Activated T-helper 1 cell treated with anti-CD3 and anti-CD28 coated beads, Interleukin-2, amount 50 U/mL, for 16 hours (primary cell): ENCODE results near the gene SRPX.

ENCODE experiments used
- DNase-seq, 2 donors: peaks; one replicate each; pipeline ENCODE4 v3.0.0-alpha.2; 2020; ENCODE audit warnings: low read depth in 1 of 2, low spot score in 1 of 2

Gene SRPX

DNA sequence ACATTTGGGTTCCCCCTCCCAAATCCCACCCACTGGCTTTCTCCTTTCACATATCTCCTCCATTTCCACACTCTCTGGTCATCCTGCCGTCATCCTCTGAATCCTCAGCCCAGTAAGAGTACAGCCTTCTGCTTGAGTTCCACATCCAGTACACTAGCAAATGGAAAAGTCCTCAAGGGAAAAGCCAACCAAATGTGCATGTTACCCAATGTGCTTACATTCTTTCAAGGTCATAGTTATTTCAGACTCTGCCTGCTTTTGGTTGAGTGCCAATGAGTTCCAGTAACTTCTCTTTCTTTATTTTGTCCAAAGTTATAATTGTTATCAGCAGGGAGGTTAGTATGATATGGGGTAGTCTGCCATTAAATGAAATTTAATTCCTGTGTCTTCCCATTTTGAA, 78.1 kb downstream of the SRPX start:
- DNase-seq = no peak

DNA sequence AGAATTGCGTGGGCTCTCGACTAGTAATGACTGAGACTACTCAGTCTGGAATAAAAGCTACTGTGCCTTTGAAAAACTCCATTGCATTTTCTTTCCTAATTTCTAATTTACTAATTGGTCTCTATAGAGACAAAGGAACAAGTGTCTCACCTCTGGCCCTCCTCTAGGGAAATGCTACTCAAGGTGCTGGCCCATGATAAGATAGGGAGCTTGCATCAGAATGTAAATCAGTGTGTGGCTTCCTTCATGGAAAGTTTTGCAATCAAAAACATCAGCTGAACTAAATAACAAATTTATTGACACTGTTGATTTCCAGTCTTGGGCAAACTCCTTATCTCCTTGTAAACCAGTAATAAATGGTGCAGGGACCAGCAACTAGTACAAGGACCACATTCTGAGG, 81.8 kb downstream of the SRPX start:
- DNase-seq = no peak

DNA sequence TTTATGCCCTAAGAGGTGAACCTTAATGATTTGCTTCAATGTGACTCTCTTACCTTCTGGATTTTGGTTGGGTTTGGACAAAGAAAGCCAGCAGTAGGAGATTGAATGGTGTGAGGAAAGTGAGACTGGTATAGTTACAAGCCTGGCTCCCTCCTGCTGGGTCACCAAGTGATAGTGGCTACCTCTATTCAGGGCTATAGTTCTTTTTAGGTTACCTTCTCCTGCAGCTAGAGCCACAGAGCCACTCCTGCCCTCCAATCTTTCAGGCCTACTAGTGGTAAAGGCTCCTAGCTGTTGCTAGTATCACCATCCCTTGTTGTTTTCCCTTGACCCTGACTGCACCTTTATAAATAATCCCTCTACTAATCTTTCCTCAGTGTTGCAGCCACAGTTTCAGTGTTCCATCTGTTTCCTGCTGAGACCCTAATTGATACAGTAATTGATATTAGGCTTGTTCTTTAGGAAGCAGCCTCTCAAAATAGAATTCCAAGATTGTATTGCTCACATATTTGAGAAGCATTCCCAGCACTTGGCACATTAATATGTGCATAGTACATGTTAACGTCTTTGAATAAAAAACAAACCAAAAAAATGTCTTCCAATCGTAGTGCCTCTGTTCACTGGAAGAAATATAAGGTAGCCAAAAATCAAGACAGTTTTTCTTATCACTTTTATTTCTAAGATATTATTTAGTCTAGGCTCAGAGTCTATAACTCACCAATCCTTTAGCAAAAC, 82.3 kb downstream of the SRPX start:
- DNase-seq = no peak

DNA sequence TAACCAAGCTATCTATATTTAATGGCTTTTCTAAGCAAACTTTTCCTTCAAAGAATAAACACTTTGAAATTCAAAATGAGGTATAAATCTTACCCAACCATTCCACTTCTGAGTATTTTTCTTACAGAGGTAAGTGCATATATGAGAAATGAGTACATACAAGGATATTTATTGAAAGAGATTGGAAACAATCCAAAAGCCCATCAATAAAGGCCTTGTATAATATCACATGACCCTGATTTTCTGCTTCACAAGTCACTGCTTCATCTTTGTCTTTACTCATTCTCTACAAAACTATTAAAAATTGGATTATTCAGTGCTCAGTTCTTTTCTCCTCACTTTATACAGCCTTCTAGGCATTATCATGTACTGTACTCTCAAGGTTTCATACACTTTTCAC, 91.3 kb downstream of the SRPX start:
- DNase-seq = no peak

DNA sequence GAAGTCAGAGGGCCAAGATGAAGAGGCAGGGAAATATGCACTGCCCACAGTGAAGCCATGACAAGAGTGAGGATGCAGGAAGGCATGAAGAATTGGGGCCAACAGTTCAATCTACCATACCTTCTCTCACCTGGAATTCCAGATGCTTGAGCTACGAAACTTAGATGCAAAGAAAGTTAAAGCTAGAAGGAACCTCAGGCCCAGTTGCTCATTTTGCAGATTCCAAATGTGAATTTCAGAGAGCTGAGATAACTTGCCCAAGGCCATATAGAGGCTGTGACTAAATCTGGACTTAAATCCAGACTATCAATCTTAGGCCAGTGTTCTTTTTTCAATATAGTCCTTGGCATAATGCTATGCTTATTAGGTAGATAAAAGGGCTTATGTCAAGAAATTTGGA, 92.7 kb downstream of the SRPX start:
- no peak for DNase-seq

DNA sequence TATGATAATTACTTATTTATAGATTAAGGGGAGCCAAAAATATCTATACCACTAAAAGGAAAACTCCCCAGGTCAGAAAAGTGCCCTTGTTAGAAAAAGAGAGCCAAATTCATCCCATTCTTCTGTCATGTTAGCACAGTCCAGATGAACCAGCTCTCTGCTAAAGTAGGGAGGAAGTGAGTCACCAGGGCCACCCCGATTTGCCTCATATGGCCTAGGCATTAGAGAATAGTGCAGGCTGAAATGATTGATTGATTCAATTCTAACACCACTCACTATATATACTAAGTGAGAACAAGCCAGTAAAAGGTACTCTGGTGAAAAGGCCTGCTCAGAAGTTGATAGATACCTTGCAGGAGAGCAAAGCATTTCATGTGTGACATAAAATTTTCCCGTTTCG, 94.5 kb downstream of the SRPX start:
- DNase-seq = no peak

DNA sequence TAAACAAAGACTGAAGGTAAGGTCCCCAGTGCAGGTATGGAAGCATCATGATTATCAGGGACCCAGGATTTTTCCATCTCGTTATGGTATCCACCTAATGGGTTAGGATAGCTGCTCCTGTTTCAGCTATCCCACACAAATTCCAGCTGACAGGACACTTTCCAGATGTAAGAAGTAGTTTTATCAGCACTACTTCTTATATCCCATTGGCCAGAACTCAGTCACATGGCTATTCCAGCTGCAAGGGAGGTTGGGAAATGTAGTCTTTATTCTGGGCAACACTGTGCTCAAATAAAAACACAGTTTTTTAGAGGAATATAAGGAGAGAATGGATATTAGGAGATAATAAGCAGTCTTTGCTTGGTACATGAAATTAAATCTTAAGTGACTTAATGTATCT, 96.7 kb downstream of the SRPX start:
- DNase-seq = no peak

DNA sequence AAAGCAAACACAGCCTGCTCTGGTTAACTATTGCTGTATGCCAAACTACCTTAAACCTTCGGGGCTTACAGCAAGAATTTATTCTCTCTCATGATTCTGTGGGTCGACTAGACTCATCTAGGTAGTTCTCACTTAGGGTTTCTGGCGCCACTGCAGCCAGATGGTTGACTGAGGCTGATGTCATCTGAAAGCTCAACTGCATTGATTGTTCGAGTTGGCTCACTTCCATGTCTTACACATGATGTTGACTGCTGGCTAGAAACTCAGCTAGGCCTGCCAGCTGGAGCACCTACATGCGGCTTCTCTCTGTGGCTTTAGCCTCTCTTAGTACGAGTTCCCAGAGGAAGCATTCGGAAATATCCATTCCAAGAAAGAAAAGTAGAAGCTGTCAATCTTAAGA, 103.2 kb downstream of the SRPX start:
- no peak for DNase-seq

DNA sequence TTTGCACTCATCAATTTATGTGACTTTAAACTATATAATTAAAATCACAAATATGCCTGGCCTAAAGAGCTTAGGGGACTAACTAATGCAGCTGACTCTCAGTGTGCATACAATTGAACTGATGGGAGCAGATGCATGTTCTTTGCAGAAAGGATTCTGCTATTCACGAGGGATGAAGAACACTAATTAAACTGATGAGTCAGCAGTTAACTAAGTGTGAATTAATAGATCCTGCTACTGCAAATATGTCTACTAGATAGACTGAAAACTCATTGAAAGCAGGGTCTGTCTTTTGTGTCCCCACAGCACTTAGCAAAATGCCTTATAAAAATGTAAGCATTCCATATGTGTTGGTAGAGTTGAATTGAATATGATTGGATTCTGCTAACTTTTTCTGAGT, 104.0 kb downstream of the SRPX start:
- no peak for DNase-seq

DNA sequence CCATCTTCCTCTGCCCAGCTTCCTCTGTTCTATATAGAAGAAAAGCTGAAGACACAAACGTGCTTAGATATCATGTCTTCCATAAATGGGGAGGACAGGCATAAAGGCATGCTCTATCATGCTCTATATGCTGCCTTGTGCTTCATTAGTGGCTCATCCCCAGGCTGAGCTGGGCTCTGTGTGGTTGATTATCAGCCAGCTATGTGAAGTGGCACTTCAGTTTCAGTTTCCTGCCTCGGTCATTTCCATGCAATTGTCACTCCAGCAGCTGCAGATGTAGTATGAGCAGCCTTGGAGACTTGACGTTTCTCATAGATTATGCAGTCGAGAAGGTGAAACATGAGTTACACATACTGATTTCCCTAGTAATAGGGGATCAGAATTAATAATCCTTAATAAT, 108.1 kb downstream of the SRPX start:
- DNase-seq = no peak

DNA sequence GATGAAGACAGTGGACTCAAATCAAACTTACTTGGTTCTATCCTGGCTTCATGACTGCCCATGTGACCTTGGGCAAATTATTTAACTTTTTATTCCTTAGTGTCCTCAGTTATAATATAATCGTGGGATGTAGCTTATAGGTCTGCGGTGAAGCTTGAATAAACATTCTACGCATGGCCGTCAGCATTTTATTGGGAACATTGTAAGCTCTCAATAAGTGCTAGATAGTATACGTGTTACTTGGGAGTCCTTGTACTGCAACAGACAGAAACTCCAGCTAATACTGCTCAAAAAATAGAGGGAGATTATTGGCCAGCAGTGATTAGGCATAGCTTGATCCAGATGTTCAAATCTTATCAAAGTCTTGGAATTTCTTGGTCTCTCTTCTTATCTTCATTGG, 109.5 kb downstream of the SRPX start:
- no peak for DNase-seq

DNA sequence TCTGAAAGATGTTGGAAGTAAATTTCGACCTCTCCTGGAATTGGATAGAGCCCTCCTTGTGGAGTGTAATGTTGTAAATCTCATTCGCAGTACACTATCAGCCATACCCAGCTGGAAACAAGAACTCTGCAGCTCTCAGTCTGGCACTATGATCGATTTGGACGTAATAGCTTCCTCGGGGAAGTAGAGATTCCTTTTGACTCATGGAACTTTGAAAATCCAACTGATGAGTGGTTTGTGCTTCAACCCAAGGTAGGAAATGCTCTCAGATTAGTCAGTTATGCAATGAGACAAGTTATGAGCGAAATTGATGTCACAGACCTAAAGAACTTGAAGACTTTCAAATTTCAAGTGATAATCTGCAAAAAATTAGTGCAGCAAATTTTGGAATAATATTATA, 110.4 kb downstream of the SRPX start:
- no peak for DNase-seq

DNA sequence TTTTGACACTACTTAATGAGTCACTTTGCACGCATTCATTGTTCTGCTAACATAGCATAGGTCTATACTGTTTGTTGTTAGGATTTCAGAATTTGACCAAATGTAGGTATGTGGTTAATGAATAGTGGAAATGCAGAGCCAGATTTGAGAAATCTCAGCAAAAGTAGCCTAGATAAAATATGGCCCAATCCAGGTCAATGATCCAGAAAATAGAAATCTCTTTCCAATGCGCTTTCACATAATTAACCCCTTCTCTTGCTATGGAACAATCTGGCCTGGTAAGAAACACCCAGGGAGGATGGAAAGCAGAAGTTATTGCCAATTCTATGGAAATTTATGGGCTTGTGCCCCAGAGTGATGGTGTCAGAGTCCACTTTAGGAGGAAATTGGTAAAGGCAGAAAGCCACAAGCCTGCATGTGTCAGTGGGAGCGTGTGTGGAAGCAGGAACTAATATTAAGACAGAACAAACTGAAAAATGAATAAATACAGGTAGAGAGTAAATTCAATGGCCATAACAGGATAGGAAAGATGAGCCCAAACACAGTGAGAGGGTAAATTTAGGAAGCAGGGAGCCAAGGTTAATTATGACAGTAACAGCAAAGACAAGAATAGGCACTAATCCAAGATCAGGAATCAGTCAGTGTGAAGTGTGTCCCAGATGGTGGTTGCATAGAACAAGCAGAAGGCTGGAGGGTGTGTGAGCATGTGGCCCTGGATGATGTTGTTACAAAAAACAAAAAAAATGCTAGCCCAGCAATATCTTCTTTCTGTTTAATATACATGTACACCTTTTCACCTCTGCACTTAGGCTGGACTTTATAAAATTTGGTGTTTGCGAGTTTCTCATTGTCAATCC, 111.4 kb downstream of the SRPX start:
- no peak for DNase-seq

DNA sequence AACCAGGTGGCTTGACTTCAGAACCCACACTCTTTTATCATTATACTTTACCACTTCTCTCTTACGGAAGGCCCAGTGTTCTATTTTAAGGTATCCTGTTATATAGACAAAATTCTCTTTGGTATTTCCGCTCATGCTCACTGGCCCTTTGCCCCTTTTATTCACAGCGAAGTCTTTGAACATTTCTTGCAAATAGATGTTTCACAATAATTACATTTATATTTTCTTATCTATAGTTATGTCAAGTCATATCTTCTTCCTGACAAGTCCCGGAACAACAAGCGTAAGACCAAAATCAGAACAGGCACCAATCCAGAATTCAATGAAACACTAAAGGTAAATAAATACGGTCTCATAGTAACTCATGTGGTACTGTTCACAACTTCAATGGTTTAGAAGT, 112.3 kb downstream of the SRPX start:
- DNase-seq = no peak

DNA sequence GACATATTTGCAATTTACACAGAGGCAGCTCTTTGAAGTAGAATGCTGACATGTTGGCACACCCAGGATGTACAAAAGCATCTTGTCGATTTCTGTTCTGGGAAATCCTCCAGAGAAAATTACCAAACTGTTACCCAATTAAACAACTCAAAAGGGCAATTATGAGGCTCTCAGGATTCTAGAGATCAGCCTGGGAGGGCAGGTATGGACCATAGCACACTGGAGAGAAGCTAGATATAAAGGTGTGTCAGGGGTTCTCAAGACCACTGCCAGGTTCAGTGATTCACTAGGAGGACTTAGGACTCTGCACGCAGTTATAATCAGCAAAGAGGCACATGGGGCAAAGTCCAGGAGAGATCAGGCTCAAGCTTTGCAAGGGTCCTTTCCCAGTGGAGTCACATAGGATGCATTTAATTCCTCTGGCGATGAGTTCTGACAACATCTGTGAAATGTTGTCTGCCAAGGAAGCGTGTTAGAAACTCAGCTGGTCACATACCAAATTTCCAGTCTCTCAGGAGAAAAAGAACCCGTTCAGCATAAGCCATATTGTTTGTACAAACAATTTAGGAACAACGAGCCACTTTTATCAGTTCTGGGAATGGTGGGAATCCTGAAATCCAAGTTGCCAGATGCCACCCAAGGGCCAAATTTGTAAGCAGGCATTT, 113.5 kb downstream of the SRPX start:
- no peak for DNase-seq

DNA sequence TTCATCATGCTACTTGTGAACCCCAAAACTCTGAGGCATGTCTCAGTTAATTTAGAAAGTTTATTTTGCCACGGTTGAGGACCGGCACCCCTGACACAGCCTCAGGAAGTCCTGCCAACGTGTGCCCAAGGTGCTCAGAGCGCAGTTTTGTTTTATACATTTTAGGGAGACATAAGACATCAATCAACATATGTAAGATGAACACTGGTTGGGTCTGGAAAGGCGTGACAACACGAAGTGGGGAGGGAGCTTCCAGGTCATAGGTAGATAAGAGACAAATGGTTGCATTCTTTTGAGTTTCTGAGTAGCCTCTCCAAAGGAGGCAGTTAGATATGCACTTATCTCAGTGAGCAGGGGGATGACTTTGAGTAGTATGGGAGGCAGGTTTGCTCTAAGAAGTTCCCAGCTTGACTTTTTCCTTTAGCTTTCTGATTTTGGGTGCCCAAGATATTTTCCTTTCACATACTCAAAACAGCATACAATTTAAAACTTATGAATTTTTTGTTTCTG, 115.4 kb downstream of the SRPX start:
- DNase-seq = no peak

DNA sequence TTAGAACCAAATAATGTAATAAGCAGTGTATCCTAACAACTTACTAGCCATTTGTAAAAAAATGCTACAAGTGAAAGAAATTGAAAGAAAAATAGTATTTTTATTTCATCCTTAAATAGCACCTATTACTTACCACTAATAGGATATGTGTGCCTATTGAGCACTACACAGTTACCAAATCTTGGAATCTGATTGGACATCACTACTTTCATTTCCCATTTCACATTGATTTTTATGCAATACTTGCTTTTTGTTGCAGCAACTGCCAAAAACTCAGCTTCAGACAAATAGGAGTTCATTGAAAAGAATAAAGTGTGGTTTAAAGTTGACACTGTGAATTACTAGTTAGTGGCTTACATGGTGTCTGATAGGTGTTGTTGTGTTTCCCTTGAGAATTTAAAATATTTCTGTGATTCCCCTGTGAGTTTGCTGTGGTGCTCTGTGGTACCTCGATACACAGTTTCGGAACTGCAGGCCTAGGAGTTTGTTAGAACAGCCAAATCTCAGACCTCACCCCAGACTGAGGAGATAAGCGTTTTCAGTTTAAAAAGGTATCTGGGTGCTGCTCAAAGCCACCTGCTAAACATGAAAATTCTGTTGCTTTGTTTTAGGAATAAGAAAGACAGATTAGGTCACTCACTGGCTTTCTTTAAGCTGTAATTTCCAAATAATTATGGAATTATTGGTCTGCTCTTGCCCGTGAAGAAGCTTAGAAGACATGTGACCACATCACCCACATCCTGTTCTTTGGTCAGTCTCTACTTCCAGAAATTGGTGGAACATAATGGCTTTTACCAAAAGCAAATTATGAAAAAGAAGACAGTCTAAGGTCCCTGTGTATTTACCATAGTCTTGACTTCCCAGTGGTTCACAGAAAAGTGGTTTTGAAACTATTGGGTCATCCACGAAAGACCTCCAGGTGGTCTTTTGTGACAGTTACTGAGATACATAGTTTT, 116.5 kb downstream of the SRPX start:
- DNase-seq = no peak

DNA sequence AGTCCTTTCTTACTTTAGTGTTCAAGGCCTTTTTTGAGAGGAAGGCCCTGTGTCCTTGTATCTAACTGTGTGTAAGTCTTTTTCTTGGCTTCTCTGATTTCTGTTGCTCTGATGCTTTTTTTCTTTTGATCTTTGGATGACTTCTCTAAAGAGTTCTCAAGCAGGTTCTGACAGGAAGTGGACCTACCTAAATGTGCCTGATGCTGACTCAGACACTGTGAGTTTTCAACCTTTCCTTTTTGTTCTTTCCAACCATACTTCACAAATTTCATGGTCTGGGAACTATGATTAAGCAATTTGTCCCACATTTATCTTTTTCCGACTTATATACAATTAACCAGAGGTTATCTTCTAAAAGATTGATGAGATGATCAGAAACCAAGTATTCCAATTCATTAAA, 117.8 kb downstream of the SRPX start:
- no peak for DNase-seq

DNA sequence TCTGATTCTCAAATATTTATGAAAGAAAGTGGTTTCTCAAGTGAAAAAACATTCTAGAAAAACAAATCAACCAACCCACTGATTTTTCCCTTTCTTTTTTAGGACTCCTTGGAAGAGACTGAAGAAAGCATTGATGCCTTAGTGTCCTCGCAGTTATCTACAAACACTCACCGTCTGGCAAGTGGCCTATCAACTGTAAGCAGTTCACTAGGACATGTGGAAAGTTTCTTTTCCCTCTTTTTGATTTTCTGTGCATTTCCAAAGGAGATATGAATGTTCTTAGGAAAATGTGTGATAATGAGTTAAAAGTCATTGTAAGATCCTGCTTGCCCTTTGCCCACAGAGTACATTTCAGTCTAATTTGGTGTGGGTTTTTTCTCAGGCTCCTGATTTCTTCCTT, 118.4 kb downstream of the SRPX start:
- DNase-seq = no peak

DNA sequence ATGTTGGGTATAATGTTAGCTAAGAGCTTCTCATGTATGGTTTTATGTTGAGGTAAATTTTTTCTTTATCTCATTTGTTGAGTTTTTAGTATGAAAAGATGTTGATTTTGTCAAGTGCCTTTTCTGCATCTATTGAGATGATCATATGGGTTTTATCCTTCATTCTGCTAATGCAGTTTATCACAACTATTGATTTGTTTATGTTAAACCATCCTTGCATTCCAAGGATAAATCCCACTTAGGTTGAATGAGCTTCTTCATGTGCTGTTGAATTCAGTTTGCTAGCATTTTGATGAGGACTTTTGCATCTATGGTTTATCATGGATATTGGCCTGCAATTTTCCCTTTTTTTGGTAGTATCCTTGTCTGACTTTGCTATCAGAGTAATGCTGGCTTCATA, 121.0 kb downstream of the SRPX start:
- no peak for DNase-seq
